HG02852 (cell line): ENCODE results near the gene KCNK4.
A peak's percentile ranks its signal among the peaks of the same experiment; 100 is the strongest.

Experiments
- ATAC-seq: cut with Tn5 transposase; IDR thresholded peaks from one replicate; pipeline ENCODE4 v1.9.1; 2021; ENCODE audit warnings: mild to moderate bottlenecking, moderate library complexity; ENCODE audit not compliant: unreplicated experiment

The KCNK4 gene

GRCh38 chr11:64291262-64291751 is at the start of gene KCNK4:
Gene KCNK4 (plus strand): TSS chr11:64291302. CDS start chr11:64293019, 1,717 bp downstream.
- ATAC-seq = no peak

GRCh38 chr11:64241491-64242374 is 49.4 kb upstream of the KCNK4 start:
- peak; percentile 58 for ATAC-seq

- ATAC-seq = no peak
Measured at GRCh38 chr11:64243236-64243854, 47.8 kb upstream of the KCNK4 start.

GRCh38 chr11:64244107-64244506 is 47.0 kb upstream of the KCNK4 start:
- ATAC-seq = no peak

GRCh38 chr11:64244966-64245365 is 46.1 kb upstream of the KCNK4 start:
- ATAC-seq = no peak

GRCh38 chr11:64245401-64245796 is 45.7 kb upstream of the KCNK4 start:
- ATAC-seq = no peak

GRCh38 chr11:64245797-64246620 is 45.1 kb upstream of the KCNK4 start:
- ATAC-seq = no peak

GRCh38 chr11:64246621-64246870 is 44.6 kb upstream of the KCNK4 start:
- ATAC-seq = peak; percentile 0

GRCh38 chr11:64246871-64247728 is 44.0 kb upstream of the KCNK4 start, which contains the start of gene PPP1R14B:
Gene PPP1R14B (minus strand): TSS chr11:64246943. CDS start chr11:64246673, 270 bp downstream.
- ATAC-seq = peak; percentile 37

- ATAC-seq = no peak
Measured at GRCh38 chr11:64247729-64248531, 43.2 kb upstream of the KCNK4 start.

- ATAC-seq = no peak
Measured at GRCh38 chr11:64248578-64248977, 42.5 kb upstream of the KCNK4 start.

GRCh38 chr11:64249038-64249437 is 42.1 kb upstream of the KCNK4 start:
- no peak for ATAC-seq

GRCh38 chr11:64249563-64250414 is 41.3 kb upstream of the KCNK4 start:
- no peak for ATAC-seq

GRCh38 chr11:64250415-64251015 is 40.6 kb upstream of the KCNK4 start:
- ATAC-seq = no peak

- ATAC-seq = peak; percentile 44
Measured at GRCh38 chr11:64251016-64251752, 39.9 kb upstream of the KCNK4 start, which contains the start of gene PLCB3. Gene PLCB3 (plus strand): TSS chr11:64251530. CDS start chr11:64251650, 120 bp downstream.

GRCh38 chr11:64251753-64252002 is 39.4 kb upstream of the KCNK4 start:
- ATAC-seq = peak; percentile 14

GRCh38 chr11:64252003-64252872 is 38.9 kb upstream of the KCNK4 start:
- ATAC-seq = no peak
